H1 (cell line): Measurements from ENCODE around the gene SLC2A3. TPM values are rescaled to one million over a fixed set of nuclear protein-coding genes. Genes with fewer than 3 reads are reported as not detected.
A peak's percentile ranks its signal among the peaks of the same experiment; 100 is the strongest.

Source experiments
- CTCF ChIA-PET: fragments of 300-600 bp; sonication (Branson Sonifier 250); formaldehyde crosslinking; loops from one replicate; lab custom pipeline; 2021; ENCODE audit not compliant: partially characterized antibody; lab: Charles Lee
- POLR2A ChIA-PET: fragments of 300-600 bp; sonication (Branson Sonifier 250); formaldehyde crosslinking; loops from one replicate; lab custom pipeline; 2021; ENCODE audit warnings: inconsistent platforms; ENCODE audit not compliant: partially characterized antibody; lab: Charles Lee
- DNase-seq, 2 experiments: peaks; one replicate each; pipeline versions ENCODE4 v3.0.0 to v3.0.0-alpha.2; 2010 to 2022; ENCODE audit warnings: low spot score in 2 of 2, low read depth in 1 of 2, mixed read lengths in 1 of 2
- FAIRE-seq: peaks from 2 replicates; lab custom pipeline; 2011; peaks lifted over from hg19 to GRCh38; lab: Jason Lieb, UNC
- H2AFZ ChIP-seq: 2 replicates; pipeline ENCODE4 v1.8.1; 2012; ENCODE audit warnings: low read length, inconsistent platforms
- H2AK5ac ChIP-seq: 2 replicates; pipeline ENCODE4 v1.6.1; 2013; ENCODE audit warnings: low read depth, low read length
- H2BK120ac ChIP-seq: replicated peaks from 2 replicates; pipeline ENCODE3; 2013; ENCODE audit warnings: low read depth, low read length, inconsistent platforms
- H2BK12ac ChIP-seq: 2 replicates; pipeline ENCODE4 v1.6.1; 2013; ENCODE audit warnings: low read depth, low read length
- H2BK15ac ChIP-seq: 2 replicates; pipeline ENCODE4 v1.6.1; 2013; ENCODE audit warnings: low read length
- H2BK20ac ChIP-seq: 2 replicates; pipeline ENCODE4 v1.6.1; 2013; ENCODE audit warnings: low read length
- H2BK5ac ChIP-seq: 2 replicates; pipeline ENCODE4 v1.6.1; 2013; ENCODE audit warnings: low read depth, low read length
- H3K14ac ChIP-seq: 2 replicates; pipeline ENCODE4 v1.6.1; 2013; ENCODE audit warnings: inconsistent platforms; ENCODE audit not compliant: insufficient read length
- H3K18ac ChIP-seq: 2 replicates; pipeline ENCODE4 v1.6.1; 2013; ENCODE audit warnings: low read length; ENCODE audit errors: extremely low read depth
- H3K23ac ChIP-seq: 2 replicates; pipeline ENCODE4 v1.6.1; 2013; ENCODE audit warnings: inconsistent platforms; ENCODE audit not compliant: insufficient read length
- H3K23me2 ChIP-seq: 2 replicates; pipeline ENCODE4 v1.6.1; 2013; ENCODE audit warnings: low read depth, low read length
- H3K27ac ChIP-seq: 2 replicates; pipeline ENCODE4 v1.6.1; 2011; ENCODE audit warnings: low read depth, low read length, inconsistent platforms
- H3K27me3 ChIP-seq, 4 experiments: replicated peaks in 1 of 4; 1 replicate in 1 of 4; 2 replicates in 3 of 4; pipeline versions ENCODE4 v1.6.1 to v1.8.1; 2011 to 2013; ENCODE audit warnings: low read length in 3 of 4, mild to moderate bottlenecking in 3 of 4, inconsistent platforms in 2 of 4, mixed read lengths in 2 of 4, moderate library complexity in 1 of 4; ENCODE audit not compliant: control insufficient read depth in 3 of 4, insufficient read depth in 3 of 4; ENCODE audit errors: extremely low read depth in 1 of 4
- H3K36me3 ChIP-seq, 4 experiments: 2 replicates each; pipeline versions ENCODE4 v1.6.1 to v1.8.1; 2011 to 2013; ENCODE audit warnings: mild to moderate bottlenecking in 4 of 4, low read length in 3 of 4, moderate library complexity in 2 of 4, control low read depth in 1 of 4, inconsistent platforms in 1 of 4; ENCODE audit not compliant: insufficient read depth in 4 of 4, control insufficient read depth in 2 of 4
- H3K4ac ChIP-seq: replicated peaks from 2 replicates; pipeline ENCODE3; 2013; ENCODE audit warnings: low read length, low read depth, mixed read lengths, inconsistent platforms; ENCODE audit not compliant: insufficient read length
- H3K4me1 ChIP-seq, 4 experiments: replicated peaks in 1 of 4; 1 replicate in 1 of 4; 2 replicates in 3 of 4; pipeline versions ENCODE4 v1.6.1 to v1.8.1; 2011 to 2013; ENCODE audit warnings: low read length in 3 of 4, inconsistent platforms in 2 of 4, mixed read lengths in 1 of 4; ENCODE audit not compliant: insufficient read depth in 4 of 4, control insufficient read depth in 3 of 4
- H3K4me2 ChIP-seq, 2 experiments: 2 replicates each; pipeline versions ENCODE4 v1.6.1 to v1.8.1; 2011 to 2013; ENCODE audit warnings: low read depth in 2 of 2, low read length in 2 of 2, control low read depth in 1 of 2, inconsistent platforms in 1 of 2, mild to moderate bottlenecking in 1 of 2; ENCODE audit not compliant: insufficient read depth in 1 of 2
- H3K4me3 ChIP-seq, 4 experiments: fragments of 200-600, 300-600 bp in 1 of 4; sonication (generic), shearing (Covaris generic), sonication (Bioruptor Twin) in 1 of 4; 2 replicates each; pipeline versions ENCODE4 v1.5.1 to v1.8.1; 2011 to 2016; ENCODE audit warnings: low read length in 4 of 4, low read depth in 3 of 4, control low read depth in 2 of 4, inconsistent platforms in 2 of 4, mild to moderate bottlenecking in 2 of 4, mixed read lengths in 1 of 4, moderate library complexity in 1 of 4; ENCODE audit not compliant: insufficient read depth in 2 of 4; ENCODE audit errors: extremely low read depth in 1 of 4
- H3K56ac ChIP-seq: replicated peaks from 2 replicates; pipeline ENCODE3; 2013; ENCODE audit warnings: low read depth, mild to moderate bottlenecking, mixed read lengths, low read length, inconsistent platforms; ENCODE audit not compliant: insufficient read length
- H3K79me1 ChIP-seq: 2 replicates; pipeline ENCODE4 v1.6.1; 2013; ENCODE audit warnings: low read depth, low read length, control low read depth
- H3K79me2 ChIP-seq, 2 experiments: 2 replicates each; pipeline versions ENCODE4 v1.6.1 to v1.8.1; 2012 to 2013; ENCODE audit warnings: low read length in 2 of 2, mild to moderate bottlenecking in 2 of 2, inconsistent platforms in 1 of 2; ENCODE audit not compliant: insufficient read depth in 2 of 2, control insufficient read depth in 1 of 2
- H3K9ac ChIP-seq, 4 experiments: replicated peaks in 1 of 4; 1 replicate in 1 of 4; 2 replicates in 3 of 4; pipeline versions ENCODE4 v1.6.1 to v1.8.1; 2011 to 2013; ENCODE audit warnings: low read depth in 3 of 4, low read length in 3 of 4, control low read depth in 2 of 4, mild to moderate bottlenecking in 2 of 4, moderate library complexity in 2 of 4, inconsistent platforms in 1 of 4; ENCODE audit errors: extremely low read depth in 1 of 4
- H3K9me3 ChIP-seq, 2 experiments: 2 replicates each; pipeline versions ENCODE4 v1.6.1 to v1.8.1; 2012 to 2013; ENCODE audit warnings: mild to moderate bottlenecking in 2 of 2, moderate library complexity in 2 of 2, control low read depth in 1 of 2, inconsistent platforms in 1 of 2, low read depth in 1 of 2, low read length in 1 of 2, mixed read lengths in 1 of 2; ENCODE audit not compliant: insufficient read depth in 2 of 2
- H4K20me1 ChIP-seq, 2 experiments: replicated peaks in 1 of 2; 2 replicates each; pipeline versions ENCODE3 to v1.8.1; 2011 to 2013; ENCODE audit warnings: inconsistent platforms in 2 of 2, low read length in 2 of 2, mild to moderate bottlenecking in 1 of 2; ENCODE audit not compliant: insufficient read depth in 2 of 2, control insufficient read depth in 1 of 2
- H4K5ac ChIP-seq: 2 replicates; pipeline ENCODE4 v1.6.1; 2013; ENCODE audit warnings: low read length, low read depth, mixed read lengths, inconsistent platforms; ENCODE audit not compliant: insufficient read length
- H4K8ac ChIP-seq: 2 replicates; pipeline ENCODE4 v1.8.0; 2013; ENCODE audit warnings: mild to moderate bottlenecking, moderate library complexity, low read length, inconsistent platforms; ENCODE audit not compliant: insufficient read depth; ENCODE audit errors: extremely low read depth
- H4K91ac ChIP-seq: replicated peaks from 2 replicates; pipeline ENCODE3; 2013; ENCODE audit warnings: low read length, mixed read lengths, inconsistent platforms; ENCODE audit not compliant: insufficient read length
- BACH1 ChIP-seq: IDR thresholded peaks from 2 replicates; pipeline ENCODE4 v1.6.1; 2012; ENCODE audit warnings: low read length, improper control_type of control experiment
- CBX5 ChIP-seq: fragments of 300-800, 300-1000 bp; sonication (generic); IDR thresholded peaks from 2 replicates; pipeline ENCODE4 v1.7.1; 2016; ENCODE audit warnings: antibody characterized with exemption, low read length, low read depth
- E2F6 ChIP-seq: IDR thresholded peaks from 2 replicates; pipeline ENCODE4 v1.6.1; 2012; ENCODE audit warnings: inconsistent platforms
- EP300 ChIP-seq, 2 experiments: IDR thresholded peaks; 1 replicate in 1 of 2; 2 replicates in 1 of 2; pipeline ENCODE4 v1.6.1; 2011 to 2012; ENCODE audit warnings: low read depth in 2 of 2, low read length in 2 of 2, mild to moderate bottlenecking in 2 of 2, borderline replicate concordance in 1 of 2, inconsistent platforms in 1 of 2, moderate library complexity in 1 of 2
- POLR2A ChIP-seq, 2 experiments: IDR thresholded peaks; 1 replicate in 1 of 2; 2 replicates in 1 of 2; pipeline ENCODE4 v1.6.1; 2011; ENCODE audit warnings: low read depth in 2 of 2, low read length in 2 of 2, mild to moderate bottlenecking in 2 of 2; ENCODE audit errors: control extremely low read depth in 1 of 2
- WGBS, 2 experiments: shearing (Covaris generic) in 1 of 2; methylation state at CpG; one replicate each; pipeline versions ENCODE4 v1.1.6 to v1.1.7; 2013 to 2015; ENCODE audit warnings: low lambda C conversion rate in 2 of 2, mixed read lengths in 2 of 2, inconsistent platforms in 1 of 2, low coverage in 1 of 2, missing lambda C conversion rate in 1 of 2; ENCODE audit not compliant: insufficient replicate concordance in 2 of 2, insufficient coverage in 1 of 2, insufficient read length in 1 of 2; ENCODE audit errors: extremely low coverage in 1 of 2, missing lambda C conversion rate in 1 of 2; 5-methylcytosine and 5-hydroxymethylcytosine counted together
- polyA plus RNA-seq, 7 experiments: library from polyadenylated mRNA; depleted of rRNA in 3 of 7; stranded (reverse) in 5 of 7; unstranded in 2 of 7; fragments of >200 nt in 5 of 7; fragments of 200-250 nt in 2 of 7; gene quantifications; 1 replicate in 5 of 7; 2 replicates in 1 of 7; 4 replicates in 1 of 7; pipeline versions ENCODE4 v1.2.1 to v1.2.3, GENCODE V29; 2011 to 2013; ENCODE audit warnings: missing spikeins in 2 of 7, mixed read lengths in 2 of 7
- total RNA-seq: library from RNA; stranded (reverse); fragmentation: NEBNext Ultra II Directional; extraction: Animal tissue kit (Norgen Biotek cat#: 25700); gene quantifications from 2 replicates; pipeline ENCODE4 v1.2.1, GENCODE V29; 2021
- TF ChIP-seq, protein P1 (sequence below): IDR thresholded peaks from 2 replicates; pipeline ENCODE4 v1.6.1; 2011; ENCODE audit warnings: low read length, improper control_type of control experiment

SLC2A3 gene
- total and polyA plus RNA-seq, 2 of the 8 experiments (the other 6 are each of a cell fraction or from before 2014, with no cell fraction given) = 417 to 688 TPM

DNA sequence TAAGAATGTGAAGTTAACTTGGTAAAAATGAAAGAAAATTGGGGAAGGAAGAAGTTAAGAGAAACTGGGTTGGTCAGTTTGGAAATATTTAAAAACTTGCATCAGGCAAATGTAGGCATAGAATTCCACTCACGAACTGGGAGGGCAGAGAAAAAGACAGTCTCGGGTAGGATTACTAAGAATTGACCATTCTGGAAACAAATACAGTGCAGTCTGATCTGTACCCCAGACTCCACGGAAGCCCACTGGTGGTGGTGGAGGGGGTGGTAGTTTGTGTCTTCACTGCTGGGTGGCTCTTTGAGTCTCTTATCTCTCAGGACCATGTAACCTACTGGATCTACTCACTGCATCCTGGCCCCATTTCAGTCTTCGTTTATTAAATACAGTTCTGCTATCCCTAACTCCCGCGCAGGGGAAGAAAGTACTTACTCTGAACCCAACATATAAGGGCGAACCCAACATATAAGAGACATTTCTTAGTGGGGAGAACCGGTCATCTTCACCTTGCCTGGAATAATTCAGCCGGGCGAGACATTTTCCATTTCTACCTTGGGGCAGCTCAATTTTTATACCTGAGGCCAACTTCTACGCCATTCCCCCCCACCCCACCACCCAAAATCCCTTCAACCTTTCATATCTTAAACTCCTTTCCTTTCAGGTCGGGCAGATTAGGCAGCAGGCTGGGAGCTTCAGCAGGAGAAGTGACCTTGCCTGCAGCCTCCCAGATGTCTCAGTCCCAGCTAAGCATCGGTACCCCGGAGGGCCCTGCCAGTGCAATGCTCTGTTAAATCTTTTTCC lies 1.7 kb downstream of the SLC2A3 start:
- peaks cover 19 to 49% of the 10 kb centered on the region in 2 experiments for H3K79me2 ChIP-seq
- TF ChIP-seq, protein P1, sequence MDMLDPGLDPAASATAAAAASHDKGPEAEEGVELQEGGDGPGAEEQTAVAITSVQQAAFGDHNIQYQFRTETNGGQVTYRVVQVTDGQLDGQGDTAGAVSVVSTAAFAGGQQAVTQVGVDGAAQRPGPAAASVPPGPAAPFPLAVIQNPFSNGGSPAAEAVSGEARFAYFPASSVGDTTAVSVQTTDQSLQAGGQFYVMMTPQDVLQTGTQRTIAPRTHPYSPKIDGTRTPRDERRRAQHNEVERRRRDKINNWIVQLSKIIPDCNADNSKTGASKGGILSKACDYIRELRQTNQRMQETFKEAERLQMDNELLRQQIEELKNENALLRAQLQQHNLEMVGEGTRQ = no peak
- TF ChIP-seq CBX5 = no peak
- peak in 1 of 2 experiments; percentile 45; a peak in 1 of 3 replicates for TF ChIP-seq POLR2A (IDR thresholded peaks at IDR 0.05; ENCODE audit: control extremely low read depth in 1 of 2, low read depth in 2 of 2, low read length in 2 of 2)
- TF ChIP-seq EP300 (IDR thresholded peaks at IDR 0.05; ENCODE audit: borderline replicate concordance in 1 of 2, low read depth in 2 of 2, low read length in 2 of 2) = no peak
- TF ChIP-seq BACH1 = no peak
- no peak for TF ChIP-seq E2F6
- H3K27me3 ChIP-seq = no peaks in the 10 kb centered on the region
- H3K4me1 ChIP-seq = peaks cover 0 to 13% (median 3%) of the 10 kb centered on the region in 4 experiments; a peak in 4 of 7 replicates
- no peaks in the 10 kb centered on the region for H3K9me3 ChIP-seq
- H4K8ac ChIP-seq = no peak overlapping the region
- ChIA-PET CTCF (interaction anchor here (0.6 to 8.1 kb wide), 29 partner anchors 11 to 292 kb away, joined by 3 to 73 read pairs (median 6); no protein-coding TSS in a partner anchor), POLR2A (interaction anchor here (0.7 to 13.5 kb wide), 16 partner anchors 9 to 127 kb away, joined by 3 to 300 read pairs (median 5); no protein-coding TSS in a partner anchor)
- peak overlapping the region; percentile 83 to 98 (median 92) for H3K4me3 ChIP-seq
- H3K79me1 ChIP-seq = no peaks in the 10 kb centered on the region
- no peak overlapping the region for H2AK5ac ChIP-seq
- H4K5ac ChIP-seq = no peak overlapping the region
- H3K36me3 ChIP-seq = peaks cover 21 to 46% (median 35%) of the 10 kb centered on the region in 4 experiments
- DNase-seq = no peak
- H2BK120ac ChIP-seq = no peak overlapping the region
- no peak overlapping the region for H3K4ac ChIP-seq
- H3K14ac ChIP-seq = no peak overlapping the region
- no peak overlapping the region for H3K18ac ChIP-seq
- peaks cover 3 to 7% of the 10 kb centered on the region in 2 experiments for H4K20me1 ChIP-seq
- no peak overlapping the region for H2BK12ac ChIP-seq
- no peak overlapping the region for H3K27ac ChIP-seq
- H2BK5ac ChIP-seq = peak overlapping the region; percentile 52; the same call in 1 of the 2 replicates
- no peak overlapping the region for H2AFZ ChIP-seq
- H2BK15ac ChIP-seq = no peak overlapping the region
- H3K4me2 ChIP-seq = peak overlapping the region; percentile 68 to 72
- H3K23me2 ChIP-seq = peaks cover 4% of the 10 kb centered on the region
- H3K9ac ChIP-seq = peak overlapping the region; percentile 51 to 87 (median 70)
- H3K56ac ChIP-seq = no peak overlapping the region
- no peak overlapping the region for H3K23ac ChIP-seq
- H4K91ac ChIP-seq = no peak overlapping the region
- FAIRE-seq = no peak
- 15% methylated on average over 13 of the region's 14 CpGs; no CpG with 5 or more reads in 1 of the 2 experiments for WGBS, 2 experiments
- H2BK20ac ChIP-seq = no peak overlapping the region
